Mesenchymal stem cell (in vitro differentiated cells and primary cell): ENCODE data around the gene MYO9B.
"Not testable (repeated sequence)": the region's sequence is repeated elsewhere in the genome, so short reads cannot be mapped to it uniquely, and the experiment has no call there.

Source experiments
- DNase-seq: peaks from one replicate; pipeline ENCODE4 v3.0.0-alpha.2; 2013
- H2AFZ ChIP-seq: one replicate; pipeline ENCODE4 v1.6.1; 2013; ENCODE audit warnings: low read depth, mild to moderate bottlenecking, control low read depth, inconsistent platforms, low read length, moderate library complexity
- H2AK5ac ChIP-seq: 2 replicates; pipeline ENCODE4 v1.6.1; 2013; ENCODE audit warnings: low read length, moderate library complexity, mild to moderate bottlenecking, inconsistent platforms; ENCODE audit not compliant: severe bottlenecking
- H2BK120ac ChIP-seq: one replicate; pipeline ENCODE4 v1.6.1; 2013; ENCODE audit warnings: low read depth, mild to moderate bottlenecking, inconsistent platforms, low read length, moderate library complexity
- H2BK12ac ChIP-seq, 2 experiments: one replicate each; pipeline ENCODE4 v1.6.1; 2013; ENCODE audit warnings: inconsistent platforms in 2 of 2, low read length in 2 of 2, mild to moderate bottlenecking in 2 of 2, moderate library complexity in 2 of 2, control low read depth in 1 of 2
- H2BK15ac ChIP-seq: one replicate; pipeline ENCODE4 v1.6.1; 2013; ENCODE audit warnings: mild to moderate bottlenecking, low read depth, inconsistent platforms; ENCODE audit not compliant: poor library complexity, severe bottlenecking
- H2BK5ac ChIP-seq: 2 replicates; pipeline ENCODE4 v1.6.1; 2013; ENCODE audit warnings: low read depth, mild to moderate bottlenecking, low read length, control low read depth, inconsistent platforms; ENCODE audit not compliant: poor library complexity, severe bottlenecking
- H3K14ac ChIP-seq, 2 experiments: one replicate each; pipeline ENCODE4 v1.6.1; 2013; ENCODE audit warnings: inconsistent platforms in 2 of 2, low read length in 2 of 2, control low read depth in 1 of 2, mild to moderate bottlenecking in 1 of 2, moderate library complexity in 1 of 2
- H3K18ac ChIP-seq, 2 experiments: one replicate each; pipeline ENCODE4 v1.6.1; 2013; ENCODE audit warnings: inconsistent platforms in 2 of 2, low read length in 2 of 2, control low read depth in 1 of 2, low read depth in 1 of 2, mild to moderate bottlenecking in 1 of 2
- H3K23ac ChIP-seq, 2 experiments: one replicate each; pipeline ENCODE4 v1.6.1; 2013; ENCODE audit warnings: inconsistent platforms in 2 of 2, low read length in 2 of 2, mild to moderate bottlenecking in 2 of 2, moderate library complexity in 2 of 2, control low read depth in 1 of 2
- H3K27ac ChIP-seq: 2 replicates; pipeline ENCODE4 v1.5.1; 2013; ENCODE audit warnings: mild to moderate bottlenecking, moderate library complexity, low read length, control low read depth, inconsistent platforms; ENCODE audit not compliant: poor library complexity, severe bottlenecking
- H3K27me3 ChIP-seq, 2 experiments: 2 replicates each; pipeline versions ENCODE4 v1.6.1 to v1.7.0; 2013; ENCODE audit warnings: low read length in 2 of 2, mild to moderate bottlenecking in 2 of 2, moderate library complexity in 2 of 2, control low read depth in 1 of 2, inconsistent platforms in 1 of 2; ENCODE audit not compliant: control insufficient read depth in 1 of 2, insufficient read depth in 1 of 2
- H3K36me3 ChIP-seq, 2 experiments: 2 replicates each; pipeline versions ENCODE4 v1.6.1 to v1.7.0; 2013; ENCODE audit warnings: low read length in 2 of 2, control low read depth in 1 of 2, inconsistent platforms in 1 of 2, low read depth in 1 of 2, mild to moderate bottlenecking in 1 of 2; ENCODE audit not compliant: insufficient read depth in 2 of 2, control insufficient read depth in 1 of 2
- H3K4ac ChIP-seq, 2 experiments: one replicate each; pipeline ENCODE4 v1.6.1; 2013; ENCODE audit warnings: inconsistent platforms in 2 of 2, low read length in 2 of 2, mild to moderate bottlenecking in 2 of 2, moderate library complexity in 2 of 2, control low read depth in 1 of 2, low read depth in 1 of 2
- H3K4me1 ChIP-seq: 2 replicates; pipeline ENCODE4 v1.6.1; 2013; ENCODE audit warnings: low read depth, low read length, control low read depth; ENCODE audit not compliant: control insufficient read depth, insufficient read depth
- H3K4me2 ChIP-seq: 2 replicates; pipeline ENCODE4 v1.6.1; 2013; ENCODE audit warnings: low read length, mild to moderate bottlenecking, inconsistent platforms; ENCODE audit not compliant: poor library complexity, severe bottlenecking
- H3K4me3 ChIP-seq, 2 experiments: 2 replicates each; pipeline versions ENCODE4 v1.5.1 to v1.7.0; 2013; ENCODE audit warnings: low read length in 2 of 2, mild to moderate bottlenecking in 2 of 2, control low read depth in 1 of 2, low read depth in 1 of 2; ENCODE audit not compliant: insufficient read depth in 1 of 2
- H3K79me1 ChIP-seq: replicated peaks from 2 replicates; pipeline ENCODE4 v1.6.1; 2013; ENCODE audit warnings: mild to moderate bottlenecking, control low read depth, low read length, inconsistent platforms; ENCODE audit not compliant: poor library complexity, severe bottlenecking
- H3K9ac ChIP-seq: 2 replicates; pipeline ENCODE4 v1.7.0; 2013; ENCODE audit warnings: mild to moderate bottlenecking, low read length, moderate library complexity
- H3K9me3 ChIP-seq: 2 replicates; pipeline ENCODE4 v1.7.0; 2013; ENCODE audit warnings: mild to moderate bottlenecking, low read length; ENCODE audit not compliant: control insufficient read depth
- H4K8ac ChIP-seq: one replicate; pipeline ENCODE4 v1.6.1; 2013; ENCODE audit warnings: inconsistent platforms, mild to moderate bottlenecking, low read length, moderate library complexity
- H4K91ac ChIP-seq: one replicate; pipeline ENCODE4 v1.6.1; 2013; ENCODE audit warnings: mild to moderate bottlenecking, low read length, inconsistent platforms
- WGBS: methylation state at CpG from one replicate; pipeline ENCODE4 v1.1.7; 2013; ENCODE audit warnings: mixed read lengths; 5-methylcytosine and 5-hydroxymethylcytosine counted together

MYO9B gene

GRCh38 chr19:17094694-17095093, 19.1 kb downstream of the MYO9B start:
- H3K27me3 ChIP-seq, H2AFZ ChIP-seq, H3K4ac ChIP-seq, H3K4me3 ChIP-seq, DNase-seq, H3K14ac ChIP-seq, H3K9me3 ChIP-seq, H2BK5ac ChIP-seq, H4K91ac ChIP-seq, H3K4me2 ChIP-seq, H2AK5ac ChIP-seq, H2BK12ac ChIP-seq, H3K27ac ChIP-seq, H3K23ac ChIP-seq, H2BK120ac ChIP-seq, H3K79me1 ChIP-seq, H2BK15ac ChIP-seq: not testable (repeated sequence)
- Histone ChIP-seq H3K9ac (peak overlapping the region; percentile 77), H3K36me3 (peaks cover 18 to 24% of the 10 kb centered on the region in 2 experiments), H4K8ac (peak overlapping the region; percentile 57), H3K18ac (peak overlapping the region in 1 of 2 experiments; percentile 64), H3K4me1 (peaks cover 26% of the 10 kb centered on the region)
- 89% methylated on average over 3 of the region's 3 CpGs for WGBS

DNA sequence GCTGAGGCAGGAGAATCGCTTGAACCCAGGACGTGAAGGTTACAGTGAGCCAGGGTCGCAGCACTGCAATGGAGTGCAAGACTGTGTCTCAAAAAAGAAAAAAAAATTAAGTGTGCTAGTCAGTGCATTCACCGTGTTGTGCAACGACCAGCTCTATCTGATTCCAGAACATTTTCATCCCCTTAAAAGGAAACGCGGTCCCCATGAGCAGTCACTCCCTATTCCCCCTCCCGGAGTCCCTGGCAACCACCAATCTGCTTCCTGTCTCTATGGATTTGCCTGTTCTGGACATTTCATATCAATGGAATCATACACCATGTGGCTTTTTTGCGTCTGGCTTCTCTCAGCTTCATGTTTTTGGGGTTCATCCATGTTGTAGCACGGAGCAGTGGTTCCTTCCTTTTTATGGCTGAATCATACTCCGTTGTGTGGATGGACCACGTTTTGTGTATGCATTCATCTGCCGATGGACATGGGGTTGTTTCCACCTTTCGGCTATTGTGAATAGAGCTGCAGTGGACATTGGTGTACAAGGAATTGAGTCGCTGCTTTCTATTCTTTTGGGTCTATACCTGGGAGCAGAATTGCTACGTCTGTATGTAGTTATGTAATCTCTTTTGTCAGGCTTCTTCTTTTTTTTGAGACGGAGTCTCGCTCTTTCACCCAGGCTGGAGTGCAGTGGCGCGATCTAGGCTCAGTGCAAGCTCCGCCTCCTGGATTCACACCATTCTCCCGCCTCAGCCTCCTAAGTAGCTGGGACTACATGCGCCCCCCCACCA, 19.8 kb downstream of the MYO9B start:
- Histone ChIP-seq H2AK5ac (no peak overlapping the region), H2BK120ac (no peak overlapping the region), H3K4me3 (no peak overlapping the region), H3K4me2 (no peak overlapping the region), H3K14ac (no peak overlapping the region), H2BK12ac (peak overlapping the region in 1 of 2 experiments; percentile 31), H3K27ac (no peak overlapping the region), H3K79me1 (peaks cover 7% of the 10 kb centered on the region), H3K9me3 (no peaks in the 10 kb centered on the region), H3K36me3 (peaks cover 18 to 24% of the 10 kb centered on the region in 2 experiments), H3K27me3 (no peaks in the 10 kb centered on the region), H4K91ac (no peak overlapping the region), H3K4me1 (peaks cover 23% of the 10 kb centered on the region), H3K4ac (no peak overlapping the region), H3K18ac (peak overlapping the region in 1 of 2 experiments; percentile 64), H3K9ac (peak overlapping the region; percentile 77), H2AFZ (no peak overlapping the region), H4K8ac (peak overlapping the region; percentile 57), H3K23ac (no peak overlapping the region), H2BK15ac (no peak overlapping the region), H2BK5ac (no peak overlapping the region)
- DNase-seq: peak; percentile 91
- 86% methylated on average over 23 of the region's 23 CpGs for WGBS

DNA sequence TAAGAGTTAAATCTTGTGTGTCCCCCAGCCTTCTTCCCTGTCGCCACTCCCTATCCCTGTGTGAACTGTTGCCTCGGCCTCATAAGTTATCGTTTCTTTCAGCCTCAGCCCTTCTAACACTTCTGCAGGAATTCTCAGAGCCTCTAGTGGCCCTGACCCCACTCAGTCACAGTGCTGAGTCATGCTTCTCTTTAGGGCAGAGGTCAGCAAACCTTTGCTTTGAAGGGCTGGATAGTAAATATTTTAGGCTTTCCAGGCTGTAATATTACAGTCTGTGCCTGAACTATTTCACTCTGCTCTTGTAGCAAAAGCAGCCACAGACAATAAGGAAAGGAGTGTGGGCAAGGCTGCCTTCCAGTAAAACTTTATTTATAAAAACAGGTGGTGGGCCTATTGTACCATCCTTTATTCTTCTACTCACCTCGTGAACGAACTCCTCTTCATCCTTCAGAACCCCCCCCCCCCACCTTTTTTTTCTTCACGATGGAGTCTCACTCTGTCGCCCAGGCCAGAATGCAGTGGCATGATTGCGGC, 22.1 kb downstream of the MYO9B start:
- Histone ChIP-seq H2AFZ (no peak overlapping the region), H3K27me3 (no peaks in the 10 kb centered on the region)
- WGBS: 32% methylated on average over 8 of the region's 8 CpGs

DNA sequence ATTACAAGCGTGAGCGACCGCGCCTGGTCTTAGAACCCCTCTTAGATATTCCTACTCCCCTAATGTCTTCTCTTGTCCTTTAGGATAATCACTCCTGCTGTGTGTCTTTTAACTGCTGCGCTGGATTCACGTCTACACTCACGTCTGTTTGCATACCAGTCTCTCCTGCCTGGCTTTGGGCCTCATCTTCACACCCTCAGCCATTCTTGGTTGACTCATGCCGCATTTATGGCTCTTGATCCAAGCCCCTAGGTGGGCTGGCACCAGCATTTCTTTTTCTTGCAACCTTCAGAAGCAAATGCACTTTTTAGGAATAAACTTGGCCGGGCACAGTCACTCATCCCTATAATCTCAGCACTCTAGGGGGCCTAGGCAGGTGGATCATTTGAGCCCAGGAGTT, 22.7 kb downstream of the MYO9B start:
- WGBS: 77% methylated on average over 9 of the region's 9 CpGs
- Histone ChIP-seq H3K27ac (peak overlapping the region; percentile 33), H2BK120ac (no peak overlapping the region), H3K9me3 (no peaks in the 10 kb centered on the region), H2BK12ac (peak overlapping the region; percentile 54 to 63), H2AFZ (no peak overlapping the region), H2BK15ac (peak overlapping the region; percentile 48), H2AK5ac (peak overlapping the region; percentile 62), H3K14ac (no peak overlapping the region), H3K36me3 (peaks cover 30 to 31% of the 10 kb centered on the region in 2 experiments), H3K27me3 (no peaks in the 10 kb centered on the region), H4K91ac (no peak overlapping the region), H2BK5ac (no peak overlapping the region), H3K4me1 (peaks cover 22% of the 10 kb centered on the region), H3K4me3 (no peak overlapping the region), H3K4ac (peak overlapping the region; percentile 47 to 49), H3K79me1 (peaks cover 19% of the 10 kb centered on the region), H4K8ac (no peak overlapping the region), H3K18ac (peak overlapping the region; percentile 50 to 81), H3K9ac (no peak overlapping the region), H3K23ac (no peak overlapping the region), H3K4me2 (no peak overlapping the region)
- peak; percentile 47 for DNase-seq

More for the DNA sequence above, 22.1 kb downstream of the MYO9B start:
- Histone ChIP-seq H3K9ac (peak overlapping the region; percentile 73), H3K4me2 (no peak overlapping the region), H2BK12ac (no peak overlapping the region), H3K23ac (no peak overlapping the region), H3K14ac (no peak overlapping the region), H3K27ac (peak overlapping the region; percentile 61), H3K4ac (no peak overlapping the region), H4K8ac (no peak overlapping the region), H4K91ac (no peak overlapping the region), H3K36me3 (peaks cover 26% of the 10 kb centered on the region in 2 experiments), H2BK15ac (no peak overlapping the region), H2BK5ac (no peak overlapping the region), H3K4me3 (peak overlapping the region in 1 of 2 experiments; percentile 50), H3K4me1 (peaks cover 22% of the 10 kb centered on the region), H2AK5ac (no peak overlapping the region), H3K79me1 (peaks cover 13% of the 10 kb centered on the region), H3K18ac (no peak overlapping the region), H2BK120ac (no peak overlapping the region), H3K9me3 (no peaks in the 10 kb centered on the region)
- DNase-seq: peak; percentile 80
